GM18858 (cell line): ENCODE data around the gene TSPO.

Experiments used
- ATAC-seq: cut with Tn5 transposase; IDR thresholded peaks from one replicate; pipeline ENCODE4 v1.9.1; 2021; ENCODE audit not compliant: unreplicated experiment

TSPO gene

DNA sequence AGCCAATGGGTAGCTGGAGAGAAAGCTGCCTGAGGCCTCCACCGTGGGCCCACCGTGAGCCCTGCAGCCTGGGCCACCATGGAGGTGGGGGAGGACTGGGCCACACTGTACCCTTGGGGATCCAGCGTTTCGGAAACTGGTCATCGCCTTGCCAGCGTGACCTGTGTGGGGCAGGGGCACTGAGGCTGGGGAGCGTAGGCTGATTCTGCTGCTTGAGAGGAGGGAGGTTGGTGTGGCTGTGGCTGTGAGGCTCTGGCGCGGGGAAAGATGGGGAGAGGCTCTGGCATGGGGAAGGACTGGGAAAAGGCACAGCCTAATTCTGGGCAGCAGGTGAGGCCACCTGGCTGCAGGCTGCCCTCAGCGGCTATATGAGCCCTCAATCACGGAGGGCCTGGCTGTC is 48.2 kb downstream of the TSPO start:
- ATAC-seq = no peak

DNA sequence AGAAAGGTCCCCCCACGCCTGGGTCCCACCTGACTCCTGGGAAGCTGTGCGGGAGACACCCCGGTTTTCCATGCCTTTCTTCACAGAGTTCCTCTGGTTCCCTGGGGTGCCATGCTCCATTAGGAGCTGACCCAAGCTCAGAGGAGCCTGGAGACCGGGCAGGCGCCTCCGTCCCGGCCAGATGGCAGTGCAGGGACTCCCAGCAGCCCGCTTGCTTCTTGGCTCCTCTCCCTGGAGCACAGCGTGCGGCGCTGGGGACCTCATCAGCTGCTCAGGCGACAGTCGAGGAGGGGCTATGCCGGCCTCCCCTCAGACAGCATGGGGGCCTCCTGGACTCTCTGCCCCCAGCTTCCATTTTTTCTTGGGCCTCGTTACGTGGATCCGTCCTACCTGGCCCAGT is 48.7 kb downstream of the TSPO start:
- ATAC-seq = no peak

DNA sequence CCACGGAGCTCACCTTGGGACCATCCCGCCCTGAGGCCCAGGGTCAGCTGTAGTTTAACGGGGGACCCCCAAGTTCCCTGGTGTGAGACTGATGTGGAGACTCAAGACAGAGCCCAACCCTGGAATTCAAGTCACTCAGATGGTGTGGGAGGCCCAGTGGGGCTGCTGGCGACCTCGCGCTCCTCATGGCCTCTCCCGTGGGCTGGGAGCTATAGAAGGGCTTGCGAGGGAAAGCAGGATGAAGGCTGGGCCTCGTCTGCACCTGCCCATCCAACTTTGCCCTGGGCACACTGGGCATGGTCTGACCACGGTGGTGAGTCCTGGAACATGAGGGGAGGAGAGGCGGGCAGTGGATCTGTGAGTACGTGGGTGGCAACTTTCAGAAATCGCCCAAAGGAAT is 49.2 kb downstream of the TSPO start:
- no peak for ATAC-seq

GRCh38 chr22:43201486-43202219 is 50.3 kb downstream of the TSPO start:
- no peak for ATAC-seq

GRCh38 chr22:43202326-43202725 is 51.0 kb downstream of the TSPO start:
- ATAC-seq = no peak

DNA sequence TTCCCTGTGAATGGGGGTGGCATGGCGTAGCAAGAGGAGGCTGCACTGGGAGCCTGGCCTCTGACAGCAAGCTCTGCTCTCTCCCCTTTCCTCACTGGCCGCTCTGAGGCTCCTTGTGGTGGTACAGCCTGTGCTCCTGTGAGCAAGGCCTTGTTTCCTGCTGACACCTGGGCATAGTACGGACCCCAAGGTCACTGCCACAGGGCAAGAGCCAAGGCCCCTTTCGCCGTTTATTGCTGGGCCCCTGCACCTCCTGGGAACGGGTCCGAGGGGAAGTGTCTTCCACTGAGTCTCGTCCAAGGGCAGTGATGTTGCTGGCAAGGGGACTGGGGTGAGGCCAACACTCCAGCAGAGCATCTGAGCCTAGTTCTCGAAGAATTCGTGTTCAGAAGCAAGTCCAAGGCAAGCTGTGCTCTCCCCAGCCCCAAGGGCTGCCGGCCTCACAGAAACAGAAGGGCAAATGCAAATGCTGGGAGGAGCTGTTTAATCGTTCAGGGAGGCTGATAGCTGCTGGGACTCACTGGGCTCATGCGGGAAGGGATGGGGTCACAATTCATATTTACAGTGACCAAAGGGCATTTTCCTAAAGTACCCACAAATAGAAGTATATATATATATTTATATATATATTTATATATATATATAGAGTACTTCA is 51.5 kb downstream of the TSPO start:
- no peak for ATAC-seq

- no peak for ATAC-seq
These were observed 52.2 kb downstream of the TSPO start for GRCh38 chr22:43203471-43203981.

DNA sequence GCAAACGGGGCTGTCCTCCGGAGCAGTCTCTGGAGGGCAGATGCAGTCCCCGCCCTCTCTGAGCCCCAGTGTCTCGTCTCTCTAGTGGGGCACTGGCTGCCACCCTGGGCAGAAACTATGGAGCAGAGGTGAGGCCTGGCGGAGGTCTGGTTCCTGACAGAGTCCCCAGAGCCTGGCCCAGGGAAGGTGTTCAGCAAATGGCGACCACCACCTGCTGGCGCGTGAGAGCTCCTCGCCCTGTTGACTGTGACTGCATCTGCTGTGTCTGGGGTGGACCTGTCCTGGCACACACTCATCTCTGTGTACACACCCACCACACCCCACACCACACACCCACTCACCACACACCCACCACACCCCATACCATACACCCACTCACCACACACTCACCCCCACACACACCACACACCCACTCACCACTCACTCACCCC is 53.9 kb downstream of the TSPO start:
- no peak for ATAC-seq

GRCh38 chr22:43205748-43206508 is 54.6 kb downstream of the TSPO start:
- no peak for ATAC-seq

DNA sequence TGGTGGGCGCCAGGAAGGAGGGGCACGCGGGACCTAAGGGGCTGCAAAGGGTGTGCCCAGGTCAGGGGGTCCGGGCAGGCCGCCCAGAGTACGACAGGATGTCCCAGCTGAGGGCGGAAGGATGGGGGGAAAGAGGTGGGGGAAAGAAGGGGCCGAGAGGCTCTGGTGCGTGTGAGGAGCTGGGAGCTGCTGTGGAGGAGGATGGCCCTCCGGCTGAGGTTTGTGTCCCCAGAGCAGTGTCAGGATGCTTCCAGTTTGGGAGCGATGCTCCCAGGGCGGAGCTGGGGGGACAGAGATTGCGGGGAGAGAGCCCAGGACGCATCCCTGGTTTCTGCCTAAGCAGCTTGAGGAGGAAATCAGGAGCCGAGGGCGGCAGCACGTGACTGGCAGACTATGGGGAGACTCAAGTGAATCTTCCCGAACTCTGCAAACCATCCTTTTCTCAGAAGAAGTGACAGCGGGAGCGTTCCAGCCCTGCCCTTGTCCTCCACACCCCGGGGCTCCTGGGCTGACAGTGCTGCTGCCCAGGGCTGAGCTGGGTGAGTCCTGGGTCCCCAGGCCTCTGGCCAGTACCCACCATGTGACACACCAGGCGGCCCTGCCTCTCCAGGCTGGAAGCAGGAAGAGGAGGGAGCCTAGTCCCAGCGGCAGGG is 55.3 kb downstream of the TSPO start:
- ATAC-seq = no peak

- no peak for ATAC-seq
These were observed 56.0 kb downstream of the TSPO start for GRCh38 chr22:43207386-43207785.

DNA sequence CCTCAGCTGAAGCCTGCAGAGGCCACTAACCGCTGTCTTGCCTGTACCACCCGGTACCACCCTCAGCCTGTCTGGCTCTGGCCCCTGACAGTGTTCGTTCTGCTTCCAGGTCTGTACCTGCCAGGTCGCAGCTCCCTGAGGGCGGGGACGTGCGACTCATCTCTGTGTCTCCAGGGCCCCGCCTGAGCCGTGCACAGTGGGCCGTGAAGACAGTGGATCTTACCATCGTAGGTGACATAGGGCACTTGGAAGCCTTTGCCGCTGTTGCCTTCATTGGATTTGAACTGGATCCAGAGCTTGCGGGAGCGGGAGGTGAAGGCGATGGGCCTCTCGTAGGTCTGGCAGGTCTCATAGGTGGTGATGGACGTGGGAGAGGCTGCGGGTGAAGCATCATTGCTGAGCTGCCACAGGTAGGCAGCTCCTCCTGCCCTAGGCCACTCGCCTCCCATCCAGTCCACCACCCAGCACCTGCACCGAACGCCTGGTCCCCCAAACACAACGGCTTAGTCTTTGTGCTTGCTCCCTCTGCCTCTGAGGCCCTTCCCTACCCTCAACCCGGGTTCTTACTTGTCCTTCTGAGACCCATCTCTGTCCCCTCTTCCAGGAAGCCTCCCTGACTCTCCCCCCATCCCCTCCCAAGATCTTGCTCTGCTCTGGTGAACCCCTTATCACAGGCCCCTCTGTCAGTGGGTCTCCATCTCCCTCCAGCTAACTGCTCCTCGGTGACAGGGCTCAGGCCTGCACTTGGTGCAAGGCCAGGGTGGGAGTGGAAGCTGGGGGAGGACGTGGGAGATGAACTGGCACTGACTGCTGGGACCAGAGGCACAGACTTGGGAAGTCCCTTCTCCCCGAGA is 56.7 kb downstream of the TSPO start:
- no peak for ATAC-seq

- no peak for ATAC-seq
These were observed 57.6 kb downstream of the TSPO start for GRCh38 chr22:43208703-43209522.

DNA sequence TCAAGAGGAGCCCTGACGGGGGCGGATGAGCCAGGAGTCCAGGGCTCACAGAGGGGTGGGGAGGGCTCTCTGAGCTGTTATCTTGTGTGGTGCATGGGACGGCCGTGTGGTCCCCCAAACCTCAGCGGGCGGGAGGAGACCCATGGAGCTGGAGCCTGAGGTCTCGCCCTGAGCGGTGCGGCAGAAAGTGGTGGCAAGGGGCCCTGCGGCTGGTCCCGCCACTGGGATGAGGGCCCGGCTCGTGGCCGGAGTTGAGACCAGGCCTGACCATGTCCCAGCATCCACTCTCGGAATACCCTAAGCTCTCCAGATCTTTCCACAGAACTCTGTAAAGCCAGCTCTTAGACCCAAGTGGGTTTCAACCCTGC is 58.1 kb downstream of the TSPO start:
- ATAC-seq = no peak

GRCh38 chr22:43209971-43210370 is 58.6 kb downstream of the TSPO start:
- no peak for ATAC-seq

GRCh38 chr22:43210631-43211515 is 59.5 kb downstream of the TSPO start:
- no peak for ATAC-seq

GRCh38 chr22:43211941-43212433 is 60.6 kb downstream of the TSPO start:
- ATAC-seq = no peak

DNA sequence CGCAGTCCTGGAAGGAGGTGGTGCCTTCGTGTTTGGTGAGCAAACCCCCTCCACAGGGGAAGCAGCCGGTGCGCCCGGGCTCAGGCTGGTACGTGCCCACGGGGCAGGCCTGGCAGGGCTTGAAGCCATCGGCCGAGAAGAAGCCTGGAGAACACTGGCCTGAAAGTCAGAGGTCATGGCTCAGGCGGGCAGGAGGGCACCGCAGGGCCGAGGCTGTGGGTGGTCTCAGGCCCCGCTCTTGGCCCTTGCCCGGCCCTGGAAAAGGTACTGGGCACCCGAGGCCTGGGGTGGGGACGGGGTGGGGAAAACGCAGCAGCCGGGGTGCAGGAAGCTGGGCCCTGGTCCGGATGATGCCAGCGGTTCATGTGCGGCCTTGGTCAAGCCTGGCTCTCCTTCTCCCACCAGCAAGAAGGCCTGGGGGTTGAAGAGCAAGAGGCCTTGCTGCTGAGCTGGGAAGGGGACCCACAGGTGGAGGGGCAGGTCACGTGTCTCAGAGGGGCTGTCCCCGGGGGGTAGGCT is 61.1 kb downstream of the TSPO start:
- ATAC-seq = no peak
